SK-N-SH (cell line): Measurements from ENCODE around the gene APLP2. TPM values are rescaled to one million over a fixed set of nuclear protein-coding genes. Genes with fewer than 3 reads are reported as not detected.

ENCODE experiments used
- CTCF ChIA-PET: fragments of 300-600, 350-600 bp; formaldehyde crosslinking; extraction: SDS; loops from one replicate; lab custom pipeline; 2021; lab: Yijun Ruan, JAX
- POLR2A ChIA-PET: fragments of 350-600 bp; sonication (Branson Sonifier 250); formaldehyde crosslinking; extraction: SDS; loops from one replicate; lab custom pipeline; 2020; ENCODE audit warnings: antibody characterized with exemption, inconsistent platforms; lab: Yijun Ruan, JAX
- DNase-seq: peaks from one replicate; pipeline ENCODE4 v3.0.0; 2012
- H2AFZ ChIP-seq: fragments of 200-600 bp; sonication (generic); 2 replicates; pipeline ENCODE4 v1.8.1; 2016; ENCODE audit warnings: antibody characterized with exemption, mild to moderate bottlenecking, low read depth
- H3F3A ChIP-seq: fragments of 200-600 bp; sonication (generic); replicated peaks from 2 replicates; pipeline ENCODE3; 2016; ENCODE audit warnings: antibody characterized with exemption, mild to moderate bottlenecking; ENCODE audit not compliant: insufficient read depth
- H3K27ac ChIP-seq, 2 experiments: fragments of 200-500 bp in 1 of 2; fragments of 200-600 bp in 1 of 2; sonication (Bioruptor generic) in 1 of 2; sonication (generic), shearing (Covaris generic) in 1 of 2; 2 replicates each; pipeline versions ENCODE4 v1.5.1 to v1.6.1; 2014 to 2016; ENCODE audit warnings: low read depth in 2 of 2, inconsistent platforms in 1 of 2, low read length in 1 of 2, mild to moderate bottlenecking in 1 of 2, mixed read lengths in 1 of 2
- H3K27me3 ChIP-seq: fragments of 200-600 bp; sonication (generic), shearing (Covaris generic); 2 replicates; pipeline ENCODE4 v1.6.1; 2016; ENCODE audit warnings: mixed run types; ENCODE audit not compliant: insufficient read depth
- H3K36me3 ChIP-seq, 2 experiments: fragments of 200-500 bp in 1 of 2; fragments of 200-600 bp in 1 of 2; sonication (Bioruptor generic) in 1 of 2; sonication (generic) in 1 of 2; replicated peaks in 1 of 2; 2 replicates each; pipeline versions ENCODE3 to v1.5.1; 2014 to 2016; ENCODE audit warnings: low read length in 1 of 2, mild to moderate bottlenecking in 1 of 2; ENCODE audit not compliant: insufficient read depth in 2 of 2, control insufficient read depth in 1 of 2
- H3K4me1 ChIP-seq, 2 experiments: fragments of 200-500 bp in 1 of 2; fragments of 200-600 bp in 1 of 2; sonication (Bioruptor generic) in 1 of 2; sonication (generic), shearing (Covaris generic) in 1 of 2; 2 replicates each; pipeline versions ENCODE4 v1.5.1 to v1.6.1; 2014 to 2016; ENCODE audit warnings: low read depth in 1 of 2, low read length in 1 of 2, mixed run types in 1 of 2; ENCODE audit not compliant: insufficient read depth in 2 of 2, control insufficient read depth in 1 of 2
- H3K4me2 ChIP-seq: fragments of 200-600 bp; sonication (generic), shearing (Covaris generic); 2 replicates; pipeline ENCODE4 v1.6.1; 2017; ENCODE audit warnings: mixed run types
- H3K4me3 ChIP-seq, 2 experiments: fragments of 200-500 bp in 1 of 2; fragments of 200-600 bp in 1 of 2; sonication (Bioruptor generic) in 1 of 2; sonication (generic), shearing (Covaris generic) in 1 of 2; 2 replicates each; pipeline versions ENCODE4 v1.5.1 to v1.8.1; 2014 to 2016; ENCODE audit warnings: low read depth in 2 of 2, inconsistent platforms in 1 of 2, low read length in 1 of 2, mild to moderate bottlenecking in 1 of 2, mixed read lengths in 1 of 2, moderate library complexity in 1 of 2
- H3K79me2 ChIP-seq: fragments of 200-600 bp; sonication (generic); 2 replicates; pipeline ENCODE4 v1.8.1; 2017; ENCODE audit warnings: mild to moderate bottlenecking; ENCODE audit not compliant: insufficient read depth
- H3K9ac ChIP-seq: fragments of 200-600 bp; sonication (generic); 2 replicates; pipeline ENCODE4 v1.6.1; 2017; ENCODE audit warnings: mixed run types
- H3K9me2 ChIP-seq: fragments of 200-600 bp; sonication (generic); 2 replicates; pipeline ENCODE4 v1.6.1; 2017; ENCODE audit warnings: mixed run types
- H3K9me3 ChIP-seq: fragments of 200-600 bp; sonication (generic); 2 replicates; pipeline ENCODE4 v1.6.1; 2017; ENCODE audit warnings: mixed run types, mild to moderate bottlenecking, moderate library complexity
- H4K20me1 ChIP-seq: fragments of 200-600 bp; sonication (generic); 2 replicates; pipeline ENCODE4 v1.6.1; 2017; ENCODE audit warnings: mild to moderate bottlenecking, mixed run types; ENCODE audit not compliant: insufficient read depth
- CHD2 ChIP-seq: fragments of 150-350 bp; IDR thresholded peaks from 2 replicates; pipeline ENCODE4 v1.6.1; 2018; ENCODE audit warnings: low read length; ENCODE audit not compliant: partially characterized antibody
- ELF1 ChIP-seq: IDR thresholded peaks from 2 replicates; pipeline ENCODE4 v1.4.0; 2012
- EZH2phosphoT487 ChIP-seq: fragments of 200-600 bp; sonication (generic); IDR thresholded peaks from 2 replicates; pipeline ENCODE4 v1.6.1; 2017; ENCODE audit warnings: low read depth, mixed run types, mild to moderate bottlenecking, antibody characterized with exemption, moderate library complexity, borderline replicate concordance
- GABPA ChIP-seq: IDR thresholded peaks from 2 replicates; pipeline ENCODE4 v1.4.0; 2012; ENCODE audit warnings: low read depth, mild to moderate bottlenecking
- JUND ChIP-seq: IDR thresholded peaks from 2 replicates; pipeline ENCODE4 v1.4.0; 2012
- MXI1 ChIP-seq: IDR thresholded peaks from 2 replicates; pipeline ENCODE4 v1.6.1; 2012; ENCODE audit warnings: mild to moderate bottlenecking, low read depth, low read length, improper control_type of control experiment
- NFIC ChIP-seq: IDR thresholded peaks from 2 replicates; pipeline ENCODE4 v1.4.0; 2012; ENCODE audit warnings: borderline replicate concordance
- NRF1 ChIP-seq: IDR thresholded peaks from 2 replicates; pipeline ENCODE4 v1.6.1; 2012; ENCODE audit warnings: low read depth, mild to moderate bottlenecking, low read length
- POLR2AphosphoS5 ChIP-seq: IDR thresholded peaks from 2 replicates; pipeline ENCODE4 v1.6.1; 2012; ENCODE audit warnings: low read depth, low read length
- RAD21 ChIP-seq: IDR thresholded peaks from 2 replicates; pipeline ENCODE4 v1.6.1; 2012; ENCODE audit warnings: mild to moderate bottlenecking, low read length
- RFX5 ChIP-seq: IDR thresholded peaks from 2 replicates; pipeline ENCODE4 v1.6.1; 2012; ENCODE audit warnings: mild to moderate bottlenecking, improper control_type of control experiment, low read length
- SIN3A ChIP-seq: IDR thresholded peaks from 2 replicates; pipeline ENCODE4 v1.6.1; 2012; ENCODE audit warnings: low read depth, mild to moderate bottlenecking, low read length, moderate library complexity, borderline replicate concordance
- TCF12 ChIP-seq: IDR thresholded peaks from 2 replicates; pipeline ENCODE4 v1.4.0; 2012
- TEAD4 ChIP-seq: IDR thresholded peaks from 2 replicates; pipeline ENCODE4 v1.4.0; 2012; ENCODE audit warnings: mild to moderate bottlenecking, borderline replicate concordance; ENCODE audit not compliant: insufficient read depth
- whole genome bisulfite sequencing: methylation state at CpG from one replicate; pipeline ENCODE4 v1.1.6; 2017; ENCODE audit warnings: low lambda C conversion rate; 5-methylcytosine and 5-hydroxymethylcytosine counted together
- polyA plus RNA-seq, 3 experiments: library from polyadenylated mRNA; depleted of rRNA; stranded (reverse); fragments of >200 nt; gene quantifications; 2 replicates each; pipeline ENCODE4 v1.2.3, GENCODE V29; 2012
- TF ChIP-seq, protein P1 (sequence below): fragments of 150-350 bp; IDR thresholded peaks from 2 replicates; pipeline ENCODE4 v1.6.1; 2017; ENCODE audit warnings: antibody characterized with exemption, low read length, low read depth, borderline replicate concordance
- TF ChIP-seq, protein P2 (sequence below): IDR thresholded peaks from 2 replicates; pipeline ENCODE4 v1.4.0; 2012; ENCODE audit warnings: low read depth
- TF ChIP-seq, protein P3 (sequence below): IDR thresholded peaks from 2 replicates; pipeline ENCODE4 v1.6.1; 2012; ENCODE audit warnings: mild to moderate bottlenecking, low read depth, low read length, moderate library complexity
- TF ChIP-seq, protein P4 (sequence below): fragments of 150-350 bp; IDR thresholded peaks from 2 replicates; pipeline ENCODE4 v1.6.1; 2016; ENCODE audit warnings: mild to moderate bottlenecking, low read depth, low read length
- TF ChIP-seq, protein P5 (sequence below): IDR thresholded peaks from 2 replicates; pipeline ENCODE4 v1.4.0; 2012; ENCODE audit warnings: low read depth, borderline replicate concordance

Gene APLP2
- polyA plus RNA-seq, 1 of the 3 experiments (the other 2 are of a cell fraction) = 424 TPM

DNA sequence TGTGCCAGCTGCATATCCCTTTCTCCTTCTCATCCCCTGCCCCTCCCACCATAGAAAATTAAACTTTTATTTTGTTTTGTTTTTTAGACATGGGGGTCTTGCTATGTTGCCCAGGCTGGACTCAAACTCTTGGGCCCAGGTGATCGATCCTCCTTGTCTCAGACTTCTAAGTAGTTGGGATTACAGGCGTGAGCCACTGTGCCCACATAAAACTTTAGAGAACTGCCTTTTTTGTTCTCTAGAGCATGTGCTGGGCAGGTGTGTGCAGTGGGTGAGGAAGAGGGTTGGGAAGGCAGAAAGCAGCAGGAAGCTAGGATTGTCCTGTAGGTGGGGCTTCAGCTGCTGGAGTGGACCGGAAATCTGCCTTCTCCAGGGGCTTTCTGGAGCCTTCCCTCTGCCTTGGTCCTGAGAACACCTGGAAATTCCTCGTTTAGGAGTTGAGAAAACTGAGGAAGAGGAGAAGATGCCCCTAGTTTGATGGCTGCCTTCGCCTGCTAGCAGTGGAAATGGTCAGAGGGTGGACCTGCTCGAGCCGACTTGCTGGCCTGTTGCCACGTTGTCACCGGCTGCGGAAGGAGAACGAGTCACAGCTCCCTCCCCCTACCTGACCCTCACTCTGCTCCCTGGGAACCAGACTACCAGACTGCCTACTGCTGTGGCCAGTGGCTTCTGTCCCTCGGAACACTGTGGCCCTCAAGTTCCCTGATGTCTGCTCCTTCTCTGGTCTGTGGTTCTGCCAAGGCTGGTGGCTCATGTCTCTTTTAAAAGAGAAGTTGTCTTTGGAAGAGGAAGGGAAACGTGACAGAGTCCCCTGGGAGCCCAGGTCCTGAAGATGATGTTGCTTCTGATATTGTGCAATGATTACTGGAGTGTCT, 93.9 kb downstream of the APLP2 start:
- 65% methylated on average over 9 of the region's 13 CpGs for WGBS
- Histone ChIP-seq H3K9me2 (no peaks in the 10 kb centered on the region), H3K36me3 (no peaks in the 10 kb centered on the region), H3F3A (no peaks in the 10 kb centered on the region), H3K4me1 (peaks cover 3 to 6% of the 10 kb centered on the region in 2 experiments; a peak in 1 of 4 replicates), H3K4me2 (no peak overlapping the region), H3K79me2 (no peaks in the 10 kb centered on the region), H3K9me3 (no peaks in the 10 kb centered on the region), H4K20me1 (no peaks in the 10 kb centered on the region), H3K4me3 (no peak overlapping the region), H3K9ac (no peak overlapping the region), H3K27ac (no peak overlapping the region), H3K27me3 (peaks cover 22% of the 10 kb centered on the region; the same call in 1 of the 2 replicates), H2AFZ (no peak overlapping the region)
- TF ChIP-seq, protein P1, sequence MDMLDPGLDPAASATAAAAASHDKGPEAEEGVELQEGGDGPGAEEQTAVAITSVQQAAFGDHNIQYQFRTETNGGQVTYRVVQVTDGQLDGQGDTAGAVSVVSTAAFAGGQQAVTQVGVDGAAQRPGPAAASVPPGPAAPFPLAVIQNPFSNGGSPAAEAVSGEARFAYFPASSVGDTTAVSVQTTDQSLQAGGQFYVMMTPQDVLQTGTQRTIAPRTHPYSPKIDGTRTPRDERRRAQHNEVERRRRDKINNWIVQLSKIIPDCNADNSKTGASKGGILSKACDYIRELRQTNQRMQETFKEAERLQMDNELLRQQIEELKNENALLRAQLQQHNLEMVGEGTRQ = no peak
- TF ChIP-seq, protein P2, sequence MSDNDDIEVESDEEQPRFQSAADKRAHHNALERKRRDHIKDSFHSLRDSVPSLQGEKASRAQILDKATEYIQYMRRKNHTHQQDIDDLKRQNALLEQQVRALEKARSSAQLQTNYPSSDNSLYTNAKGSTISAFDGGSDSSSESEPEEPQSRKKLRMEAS = no peak
- TF ChIP-seq, protein P3, sequence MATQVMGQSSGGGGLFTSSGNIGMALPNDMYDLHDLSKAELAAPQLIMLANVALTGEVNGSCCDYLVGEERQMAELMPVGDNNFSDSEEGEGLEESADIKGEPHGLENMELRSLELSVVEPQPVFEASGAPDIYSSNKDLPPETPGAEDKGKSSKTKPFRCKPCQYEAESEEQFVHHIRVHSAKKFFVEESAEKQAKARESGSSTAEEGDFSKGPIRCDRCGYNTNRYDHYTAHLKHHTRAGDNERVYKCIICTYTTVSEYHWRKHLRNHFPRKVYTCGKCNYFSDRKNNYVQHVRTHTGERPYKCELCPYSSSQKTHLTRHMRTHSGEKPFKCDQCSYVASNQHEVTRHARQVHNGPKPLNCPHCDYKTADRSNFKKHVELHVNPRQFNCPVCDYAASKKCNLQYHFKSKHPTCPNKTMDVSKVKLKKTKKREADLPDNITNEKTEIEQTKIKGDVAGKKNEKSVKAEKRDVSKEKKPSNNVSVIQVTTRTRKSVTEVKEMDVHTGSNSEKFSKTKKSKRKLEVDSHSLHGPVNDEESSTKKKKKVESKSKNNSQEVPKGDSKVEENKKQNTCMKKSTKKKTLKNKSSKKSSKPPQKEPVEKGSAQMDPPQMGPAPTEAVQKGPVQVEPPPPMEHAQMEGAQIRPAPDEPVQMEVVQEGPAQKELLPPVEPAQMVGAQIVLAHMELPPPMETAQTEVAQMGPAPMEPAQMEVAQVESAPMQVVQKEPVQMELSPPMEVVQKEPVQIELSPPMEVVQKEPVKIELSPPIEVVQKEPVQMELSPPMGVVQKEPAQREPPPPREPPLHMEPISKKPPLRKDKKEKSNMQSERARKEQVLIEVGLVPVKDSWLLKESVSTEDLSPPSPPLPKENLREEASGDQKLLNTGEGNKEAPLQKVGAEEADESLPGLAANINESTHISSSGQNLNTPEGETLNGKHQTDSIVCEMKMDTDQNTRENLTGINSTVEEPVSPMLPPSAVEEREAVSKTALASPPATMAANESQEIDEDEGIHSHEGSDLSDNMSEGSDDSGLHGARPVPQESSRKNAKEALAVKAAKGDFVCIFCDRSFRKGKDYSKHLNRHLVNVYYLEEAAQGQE = no peak
- TF ChIP-seq MXI1 (no peak), RFX5 (no peak), SIN3A (no peak), GABPA (no peak), POLR2AphosphoS5 (no peak), JUND (no peak), TCF12 (no peak)
- no peak for DNase-seq
- ChIA-PET POLR2A (no interaction called here), CTCF (interaction anchor here (0.9 to 1.5 kb wide), 4 partner anchors 9 to 92 kb away, joined by 3 to 4 read pairs (median 4); no protein-coding TSS in a partner anchor)

DNA sequence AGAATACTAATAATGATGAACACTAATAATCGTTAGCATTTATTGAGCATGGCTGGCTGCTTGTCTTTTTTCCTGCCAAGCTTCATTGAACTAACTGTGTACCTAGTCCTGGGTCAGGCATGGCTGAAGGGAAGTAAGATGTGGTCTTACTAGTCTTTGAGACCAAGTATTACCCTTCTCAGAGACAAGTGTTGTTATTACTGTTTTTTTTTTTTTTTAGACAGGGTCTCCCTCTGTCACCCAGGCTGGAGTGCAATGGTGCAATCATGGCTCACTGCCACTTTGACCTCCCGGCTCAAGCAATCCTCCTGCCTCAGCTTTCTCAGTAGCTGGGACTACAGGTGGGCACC, 94.5 kb downstream of the APLP2 start:
- H3F3A ChIP-seq = no peaks in the 10 kb centered on the region
- peaks cover 22% of the 10 kb centered on the region; the same call in 1 of the 2 replicates for H3K27me3 ChIP-seq
- ChIA-PET POLR2A (no interaction called here), CTCF (interaction anchor here (1.5 kb wide), 2 partner anchors 9 to 93 kb away, joined by 3 to 4 read pairs; no protein-coding TSS in a partner anchor)
- H3K79me2 ChIP-seq = no peaks in the 10 kb centered on the region
- WGBS = 84% methylated on average over 2 of the region's 2 CpGs
- H3K36me3 ChIP-seq = no peaks in the 10 kb centered on the region
- H3K9me3 ChIP-seq = no peaks in the 10 kb centered on the region
- peaks cover 3 to 6% of the 10 kb centered on the region in 2 experiments; a peak in 1 of 4 replicates for H3K4me1 ChIP-seq
- H2AFZ ChIP-seq = no peak overlapping the region
- no peaks in the 10 kb centered on the region for H3K9me2 ChIP-seq
- DNase-seq = no peak
- no peak overlapping the region for H3K9ac ChIP-seq
- no peak overlapping the region for H3K4me3 ChIP-seq
- H3K27ac ChIP-seq = no peak overlapping the region
- no peaks in the 10 kb centered on the region for H4K20me1 ChIP-seq
- H3K4me2 ChIP-seq = no peak overlapping the region
- TF ChIP-seq EZH2phosphoT487 (no peak), RFX5 (no peak), TEAD4 (no peak), MXI1 (no peak), NRF1 (no peak), TCF12 (no peak), SIN3A (no peak), CHD2 (no peak), GABPA (no peak), RAD21 (no peak), ELF1 (no peak), NFIC (no peak)
- TF ChIP-seq, protein P4, sequence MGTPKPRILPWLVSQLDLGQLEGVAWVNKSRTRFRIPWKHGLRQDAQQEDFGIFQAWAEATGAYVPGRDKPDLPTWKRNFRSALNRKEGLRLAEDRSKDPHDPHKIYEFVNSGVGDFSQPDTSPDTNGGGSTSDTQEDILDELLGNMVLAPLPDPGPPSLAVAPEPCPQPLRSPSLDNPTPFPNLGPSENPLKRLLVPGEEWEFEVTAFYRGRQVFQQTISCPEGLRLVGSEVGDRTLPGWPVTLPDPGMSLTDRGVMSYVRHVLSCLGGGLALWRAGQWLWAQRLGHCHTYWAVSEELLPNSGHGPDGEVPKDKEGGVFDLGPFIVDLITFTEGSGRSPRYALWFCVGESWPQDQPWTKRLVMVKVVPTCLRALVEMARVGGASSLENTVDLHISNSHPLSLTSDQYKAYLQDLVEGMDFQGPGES = no peak
- TF ChIP-seq, protein P5, sequence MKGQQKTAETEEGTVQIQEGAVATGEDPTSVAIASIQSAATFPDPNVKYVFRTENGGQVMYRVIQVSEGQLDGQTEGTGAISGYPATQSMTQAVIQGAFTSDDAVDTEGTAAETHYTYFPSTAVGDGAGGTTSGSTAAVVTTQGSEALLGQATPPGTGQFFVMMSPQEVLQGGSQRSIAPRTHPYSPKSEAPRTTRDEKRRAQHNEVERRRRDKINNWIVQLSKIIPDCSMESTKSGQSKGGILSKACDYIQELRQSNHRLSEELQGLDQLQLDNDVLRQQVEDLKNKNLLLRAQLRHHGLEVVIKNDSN = no peak
